Suprapubic skin (tissue), 4 donors: ENCODE data around the gene PLD3. TPM values are rescaled to one million over a fixed set of nuclear protein-coding genes. Genes with fewer than 3 reads are reported as not detected.

Source experiments
- DNase-seq, 2 donors: peaks; one replicate each; pipeline ENCODE4 v3.0.0-alpha.2; 2019; ENCODE audit warnings: low spot score in 2 of 2
- H3K27ac ChIP-seq: fragments of 200-600 bp; sonication (generic); one replicate; pipeline ENCODE4 v1.5.1; 2019
- H3K27me3 ChIP-seq: fragments of 200-600 bp; sonication (generic); one replicate; pipeline ENCODE4 v1.5.1; 2019
- H3K36me3 ChIP-seq: fragments of 200-600 bp; sonication (generic); one replicate; pipeline ENCODE4 v1.5.1; 2019
- H3K4me1 ChIP-seq: fragments of 200-600 bp; sonication (generic); one replicate; pipeline ENCODE4 v1.5.1; 2019
- H3K4me3 ChIP-seq: fragments of 200-600 bp; sonication (generic); one replicate; pipeline ENCODE4 v1.5.1; 2019; ENCODE audit warnings: mild to moderate bottlenecking
- H3K9me3 ChIP-seq: fragments of 200-600 bp; sonication (generic); one replicate; pipeline ENCODE4 v1.5.1; 2019
- EP300 ChIP-seq: sonication (generic); formaldehyde crosslinking; IDR thresholded peaks from one replicate; pipeline ENCODE4 v1.6.1; 2017; ENCODE audit warnings: antibody characterized with exemption
- POLR2A ChIP-seq, 2 donors: fragments of 450-650 bp; IDR thresholded peaks; one replicate each; pipeline ENCODE4 v1.6.1; 2017; ENCODE audit warnings: antibody characterized with exemption in 2 of 2, mild to moderate bottlenecking in 2 of 2, moderate library complexity in 2 of 2
- POLR2AphosphoS5 ChIP-seq, 3 donors: sonication (generic); formaldehyde crosslinking; IDR thresholded peaks; one replicate each; pipeline ENCODE4 v1.6.1; 2017; ENCODE audit warnings: antibody characterized with exemption in 3 of 3
- WGBS: methylation state at CpG from one replicate; pipeline ENCODE4 v1.1.5; 2018; 5-methylcytosine and 5-hydroxymethylcytosine counted together
- total RNA-seq, 4 donors: library from RNA; depleted of rRNA; stranded (reverse); fragments of >200 nt; gene quantifications; one replicate each; pipeline ENCODE4 v1.1.0, GENCODE V29; 2016
- TF ChIP-seq, protein P1 (sequence below), 2 donors: fragments of 200-600 bp in 1 of 2; fragments of 450-650 bp in 1 of 2; sonication (generic) in 1 of 2; IDR thresholded peaks; one replicate each; pipeline ENCODE4 v1.5.1; 2016 to 2019; ENCODE audit warnings: antibody characterized with exemption in 2 of 2, mild to moderate bottlenecking in 1 of 2, moderate library complexity in 1 of 2

Gene PLD3
- total RNA-seq, 4 donors from 2014 or later = 173 to 231 (median 202) TPM

GRCh38 chr19:40419066-40419612, 70.6 kb downstream of the PLD3 start:
- TF ChIP-seq POLR2AphosphoS5 (IDR thresholded peaks at IDR 0.05) (no peak), POLR2A (IDR thresholded peaks at IDR 0.05) (no peak), EP300 (no peak)
- TF ChIP-seq, protein P1, sequence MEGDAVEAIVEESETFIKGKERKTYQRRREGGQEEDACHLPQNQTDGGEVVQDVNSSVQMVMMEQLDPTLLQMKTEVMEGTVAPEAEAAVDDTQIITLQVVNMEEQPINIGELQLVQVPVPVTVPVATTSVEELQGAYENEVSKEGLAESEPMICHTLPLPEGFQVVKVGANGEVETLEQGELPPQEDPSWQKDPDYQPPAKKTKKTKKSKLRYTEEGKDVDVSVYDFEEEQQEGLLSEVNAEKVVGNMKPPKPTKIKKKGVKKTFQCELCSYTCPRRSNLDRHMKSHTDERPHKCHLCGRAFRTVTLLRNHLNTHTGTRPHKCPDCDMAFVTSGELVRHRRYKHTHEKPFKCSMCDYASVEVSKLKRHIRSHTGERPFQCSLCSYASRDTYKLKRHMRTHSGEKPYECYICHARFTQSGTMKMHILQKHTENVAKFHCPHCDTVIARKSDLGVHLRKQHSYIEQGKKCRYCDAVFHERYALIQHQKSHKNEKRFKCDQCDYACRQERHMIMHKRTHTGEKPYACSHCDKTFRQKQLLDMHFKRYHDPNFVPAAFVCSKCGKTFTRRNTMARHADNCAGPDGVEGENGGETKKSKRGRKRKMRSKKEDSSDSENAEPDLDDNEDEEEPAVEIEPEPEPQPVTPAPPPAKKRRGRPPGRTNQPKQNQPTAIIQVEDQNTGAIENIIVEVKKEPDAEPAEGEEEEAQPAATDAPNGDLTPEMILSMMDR (IDR thresholded peaks at IDR 0.05) = no peak
- H3K27me3 ChIP-seq = no peaks in the 10 kb centered on the region
- H3K9me3 ChIP-seq = no peaks in the 10 kb centered on the region
- no peak for DNase-seq
- H3K27ac ChIP-seq = no peak overlapping the region
- H3K4me1 ChIP-seq = peaks cover 40% of the 10 kb centered on the region
- H3K36me3 ChIP-seq = peaks cover 10% of the 10 kb centered on the region
- H3K4me3 ChIP-seq = no peak overlapping the region
- WGBS = 57% methylated on average over 4 of the region's 5 CpGs

DNA sequence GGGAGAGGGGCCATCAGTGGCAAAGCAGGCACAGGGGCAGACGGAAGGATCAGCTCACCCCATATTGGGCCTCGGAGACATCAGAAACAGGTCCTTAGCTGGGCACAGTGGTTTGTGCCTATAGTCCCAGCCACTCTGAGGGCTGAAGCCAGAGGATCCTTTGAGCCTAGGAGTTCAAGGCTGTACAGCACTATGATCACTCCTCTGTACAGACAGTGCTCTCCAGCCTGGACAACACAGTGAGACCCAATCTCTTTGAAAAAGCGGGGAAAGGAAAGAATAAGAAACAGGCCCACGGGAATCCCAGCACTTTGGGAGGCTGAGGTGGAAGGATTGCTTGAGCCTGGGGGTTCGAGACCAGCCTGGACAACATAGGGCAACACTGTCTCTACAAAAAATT, 71.3 kb downstream of the PLD3 start:
- WGBS = 94% methylated on average over 5 of the region's 5 CpGs
- Histone ChIP-seq H3K9me3 (no peaks in the 10 kb centered on the region), H3K36me3 (peaks cover 10% of the 10 kb centered on the region), H3K27ac (no peak overlapping the region), H3K4me1 (peaks cover 44% of the 10 kb centered on the region), H3K27me3 (no peaks in the 10 kb centered on the region), H3K4me3 (no peak overlapping the region)
- no peak for DNase-seq
- no peak for TF ChIP-seq POLR2A (IDR thresholded peaks at IDR 0.05)
- no peak for TF ChIP-seq POLR2AphosphoS5 (IDR thresholded peaks at IDR 0.05)
- TF ChIP-seq, protein P1 (IDR thresholded peaks at IDR 0.05) = no peak

DNA sequence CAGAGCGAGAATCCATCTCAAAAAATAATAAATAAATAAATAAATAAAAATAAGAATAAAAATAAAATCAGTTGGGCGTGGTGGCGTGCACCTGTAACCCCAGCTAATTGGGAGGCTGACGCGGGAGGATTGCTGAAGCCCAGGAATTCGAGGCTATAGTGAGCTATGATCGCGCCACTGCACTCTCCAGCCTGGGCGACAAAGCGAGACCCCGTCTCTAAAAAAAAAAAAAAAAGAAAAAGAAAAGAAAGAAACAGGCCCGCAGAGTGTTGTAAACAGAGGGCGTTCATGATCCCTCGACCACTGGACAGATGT, 71.9 kb downstream of the PLD3 start:
- WGBS = 54% methylated on average over 14 of the region's 14 CpGs

GRCh38 chr19:40420766-40421765, 72.6 kb downstream of the PLD3 start:
- H3K27me3 ChIP-seq = no peaks in the 10 kb centered on the region
- DNase-seq = peak; percentile 96 to 97
- peaks cover 44% of the 10 kb centered on the region for H3K4me1 ChIP-seq

More for the DNA sequence above, 71.9 kb downstream of the PLD3 start:
- no peak for TF ChIP-seq EP300
- no peak for TF ChIP-seq POLR2A (IDR thresholded peaks at IDR 0.05)
- no peak for TF ChIP-seq POLR2AphosphoS5 (IDR thresholded peaks at IDR 0.05)
- TF ChIP-seq, protein P1 (IDR thresholded peaks at IDR 0.05) = no peak
- no peaks in the 10 kb centered on the region for H3K27me3 ChIP-seq
- DNase-seq = no peak
- H3K4me1 ChIP-seq = peaks cover 43% of the 10 kb centered on the region
- peak overlapping the region; percentile 64 for H3K4me3 ChIP-seq
- peak overlapping the region; percentile 97 for H3K27ac ChIP-seq
- peaks cover 10% of the 10 kb centered on the region for H3K36me3 ChIP-seq
- H3K9me3 ChIP-seq = no peaks in the 10 kb centered on the region

More at GRCh38 chr19:40420766-40421765, 72.6 kb downstream of the PLD3 start:
- peak overlapping the region; percentile 97 for H3K27ac ChIP-seq
- H3K9me3 ChIP-seq = no peaks in the 10 kb centered on the region
- WGBS = 4% methylated on average over 32 of the region's 56 CpGs
- H3K4me3 ChIP-seq = peak overlapping the region; percentile 64
- H3K36me3 ChIP-seq = peaks cover 10% of the 10 kb centered on the region
- TF ChIP-seq, protein P1 (IDR thresholded peaks at IDR 0.05) = peak; percentile 91 to 94
- TF ChIP-seq POLR2AphosphoS5 (IDR thresholded peaks at IDR 0.05) (peak in 2 of 3 donors; percentile 71 to 88), EP300 (no peak), POLR2A (IDR thresholded peaks at IDR 0.05) (peak in 1 of 2 donors; percentile 67)
